Esophagus muscularis mucosa (tissue), 4 donors: ENCODE results near the gene RCC1. TPM values are rescaled to one million over a fixed set of nuclear protein-coding genes. Genes with fewer than 3 reads are reported as not detected.

Experiments
- DNase-seq: peaks from one replicate; pipeline ENCODE4 v3.0.0-alpha.2; 2017; ENCODE audit errors: extremely low spot score
- H3K27ac ChIP-seq, 4 donors: fragments of 200-600 bp; sonication (generic); replicated peaks in 1 of 4; 1 replicate in 3 of 4; 2 replicates in 1 of 4; pipeline ENCODE4 v1.5.1; 2016 to 2019; ENCODE audit warnings: mild to moderate bottlenecking in 1 of 4
- H3K27me3 ChIP-seq, 4 donors: fragments of 200-600 bp; sonication (generic); one replicate each; pipeline versions ENCODE4 v1.5.1 to v1.6.0; 2016 to 2019
- H3K36me3 ChIP-seq, 4 donors: fragments of 200-600 bp; sonication (generic); one replicate each; pipeline ENCODE4 v1.5.1; 2016 to 2019
- H3K4me1 ChIP-seq, 4 donors: fragments of 200-600 bp; sonication (generic); one replicate each; pipeline ENCODE4 v1.5.1; 2016 to 2019
- H3K4me3 ChIP-seq, 4 donors: fragments of 200-600 bp; sonication (generic); 1 replicate in 2 of 4; 2 replicates in 2 of 4; pipeline ENCODE4 v1.5.1; 2016 to 2019; ENCODE audit warnings: mild to moderate bottlenecking in 4 of 4, moderate library complexity in 1 of 4
- H3K9me3 ChIP-seq, 4 donors: fragments of 200-600 bp; sonication (generic); 1 replicate in 3 of 4; 2 replicates in 1 of 4; pipeline ENCODE4 v1.5.1; 2016 to 2019
- CTCF ChIP-seq, 3 experiments: fragments of 200-600 bp in 2 of 3; fragments of 450-650 bp in 1 of 3; sonication (generic) in 2 of 3; IDR thresholded peaks; one replicate each; pipeline ENCODE4 v1.5.1; 2017 to 2019; ENCODE audit warnings: antibody characterized with exemption in 3 of 3, mild to moderate bottlenecking in 2 of 3, moderate library complexity in 1 of 3
- EP300 ChIP-seq: sonication (generic); formaldehyde crosslinking; IDR thresholded peaks from one replicate; pipeline ENCODE4 v1.6.1; 2017; ENCODE audit warnings: antibody characterized with exemption
- POLR2A ChIP-seq: fragments of 450-650 bp; IDR thresholded peaks from one replicate; pipeline ENCODE4 v1.6.1; 2017; ENCODE audit warnings: antibody characterized with exemption, moderate library complexity, mild to moderate bottlenecking, low read depth
- POLR2AphosphoS5 ChIP-seq, 2 donors: sonication (generic); formaldehyde crosslinking; IDR thresholded peaks; one replicate each; pipeline ENCODE4 v1.6.1; 2017; ENCODE audit warnings: antibody characterized with exemption in 2 of 2
- WGBS: methylation state at CpG from one replicate; pipeline ENCODE4 v1.1.5; 2018; 5-methylcytosine and 5-hydroxymethylcytosine counted together
- intact Hi-C: fragments of 100-400 bp; cut with DNase I; formaldehyde crosslinking; loops from one replicate; pipeline ENCODE4 v1.15.1; 2023
- total RNA-seq, 4 donors: library from RNA; depleted of rRNA; stranded (reverse); fragments of >200 nt; gene quantifications; one replicate each; pipeline versions ENCODE4 v1.1.0 to v1.2.1, GENCODE V29; 2016

RCC1 gene
- total RNA-seq: 10 to 100 TPM in 2 of 4 donors, 1 to 10 TPM in 2; 8.3 to 17.1 (median 11.3) TPM

- H3K27ac ChIP-seq: peak within 1 kb of the TSS; percentile 84 to 91 (median 88)
- no peaks in the 10 kb centered on the region for H3K27me3 ChIP-seq
- WGBS: 4% methylated on average over 37 of the region's 41 CpGs
- peaks cover 32 to 49% (median 41%) of the 10 kb centered on the region in 4 donors for H3K4me1 ChIP-seq
- peak; percentile 99 for DNase-seq
- H3K9me3 ChIP-seq: no peaks in the 10 kb centered on the region
- TF ChIP-seq POLR2AphosphoS5 (IDR thresholded peaks at IDR 0.05) (peak; percentile 98 to 99), EP300 (no peak), POLR2A (peak; percentile 96), CTCF (IDR thresholded peaks at IDR 0.05) (peak in 1 of 3 experiments; percentile 22)
- peaks cover 25 to 31% (median 27%) of the 10 kb centered on the region in 4 donors for H3K36me3 ChIP-seq
- peak within 1 kb of the TSS; percentile 64 to 73 (median 68) for H3K4me3 ChIP-seq
- intact Hi-C loops: loop anchor here (5.0 kb wide), 1 partner anchor 232 kb away; the partner anchor contains the start of gene YTHDF2
Measured at GRCh38 chr1:28505406-28506187, at the start of gene RCC1. RCC1 (plus strand) TSS chr1:28506043; CDS start chr1:28529867, 23,824 bp downstream.

- TF ChIP-seq CTCF (IDR thresholded peaks at IDR 0.05) (no peak), POLR2AphosphoS5 (IDR thresholded peaks at IDR 0.05) (no peak), EP300 (no peak), POLR2A (no peak)
- no peak overlapping the region for H3K4me3 ChIP-seq
- peaks cover 0 to 20% (median 17%) of the 10 kb centered on the region in 4 donors for H3K36me3 ChIP-seq
- H3K27me3 ChIP-seq: no peaks in the 10 kb centered on the region
- intact Hi-C loops: no loop called here
- H3K9me3 ChIP-seq: no peaks in the 10 kb centered on the region
- WGBS: 60% methylated on average over 5 of the region's 5 CpGs
- peaks cover 22 to 34% (median 31%) of the 10 kb centered on the region in 4 donors for H3K4me1 ChIP-seq
- H3K27ac ChIP-seq: no peak overlapping the region
- no peak for DNase-seq
Measured at GRCh38 chr1:28456078-28456477, 49.8 kb upstream of the RCC1 start.

GRCh38 chr1:28457678-28458077, 48.2 kb upstream of the RCC1 start:
- TF ChIP-seq POLR2A (no peak), POLR2AphosphoS5 (IDR thresholded peaks at IDR 0.05) (no peak), CTCF (IDR thresholded peaks at IDR 0.05) (no peak), EP300 (no peak)
- WGBS: 78% methylated on average over 1 of the region's 1 CpG
- no peak overlapping the region for H3K27ac ChIP-seq

GRCh38 chr1:28458237-28459228, 47.3 kb upstream of the RCC1 start:
- no peak overlapping the region for H3K4me3 ChIP-seq
- TF ChIP-seq POLR2A: no peak
- TF ChIP-seq CTCF (IDR thresholded peaks at IDR 0.05): no peak
- TF ChIP-seq POLR2AphosphoS5 (IDR thresholded peaks at IDR 0.05): no peak
- no peak for TF ChIP-seq EP300
- peaks cover 22 to 34% (median 31%) of the 10 kb centered on the region in 4 donors for H3K4me1 ChIP-seq
- DNase-seq: no peak
- intact Hi-C loops: no loop called here
- peaks cover under 1 to 39% (median 35%) of the 10 kb centered on the region in 4 donors for H3K36me3 ChIP-seq
- no peaks in the 10 kb centered on the region for H3K9me3 ChIP-seq
- WGBS: 70% methylated on average over 7 of the region's 7 CpGs
- no peaks in the 10 kb centered on the region for H3K27me3 ChIP-seq
- peak overlapping the region in 1 of 4 donors; percentile 28 for H3K27ac ChIP-seq

More at GRCh38 chr1:28457678-28458077, 48.2 kb upstream of the RCC1 start:
- H3K27me3 ChIP-seq: no peaks in the 10 kb centered on the region
- H3K4me3 ChIP-seq: no peak overlapping the region
- DNase-seq: no peak
- H3K4me1 ChIP-seq: peaks cover 22 to 34% (median 31%) of the 10 kb centered on the region in 4 donors
- intact Hi-C loops: no loop called here
- no peaks in the 10 kb centered on the region for H3K9me3 ChIP-seq
- peaks cover 0 to 30% (median 26%) of the 10 kb centered on the region in 4 donors for H3K36me3 ChIP-seq
